Ascending aorta (tissue), 2 donors: ENCODE measurements around the gene ARCN1. TPM values are rescaled to one million over a fixed set of nuclear protein-coding genes. Genes with fewer than 3 reads are reported as not detected.

Experiments used
- DNase-seq, 2 donors: peaks; one replicate each; pipeline ENCODE4 v3.0.0-alpha.2; 2019; ENCODE audit warnings: low spot score in 2 of 2
- H3K27ac ChIP-seq, 2 donors: fragments of 200-600 bp; sonication (generic); one replicate each; pipeline ENCODE4 v1.5.1; 2016 to 2017; ENCODE audit warnings: mild to moderate bottlenecking in 1 of 2
- H3K27me3 ChIP-seq: fragments of 200-600 bp; sonication (generic); one replicate; pipeline ENCODE4 v1.5.1; 2017
- H3K36me3 ChIP-seq, 2 donors: fragments of 200-600 bp; sonication (generic); one replicate each; pipeline ENCODE4 v1.5.1; 2016
- H3K4me1 ChIP-seq, 2 donors: fragments of 200-600 bp; sonication (generic); one replicate each; pipeline ENCODE4 v1.5.1; 2016 to 2017; ENCODE audit warnings: mild to moderate bottlenecking in 1 of 2
- H3K4me3 ChIP-seq, 2 donors: fragments of 200-600 bp; sonication (generic); one replicate each; pipeline ENCODE4 v1.5.1; 2016 to 2017; ENCODE audit warnings: mild to moderate bottlenecking in 1 of 2
- H3K9me3 ChIP-seq, 2 donors: fragments of 200-600 bp; sonication (generic); one replicate each; pipeline ENCODE4 v1.5.1; 2016
- intact Hi-C: fragments of 100-400 bp; cut with DNase I; formaldehyde crosslinking; loops from one replicate; pipeline ENCODE4 v1.15.1; 2023
- total RNA-seq: library from RNA; depleted of rRNA; stranded (reverse); fragments of >200 nt; gene quantifications from one replicate; pipeline ENCODE4 v1.1.0, GENCODE V29; 2016
- TF ChIP-seq, protein P1 (sequence below), 3 experiments: fragments of 200-600 bp in 2 of 3; fragments of 450-650 bp in 1 of 3; sonication (generic) in 2 of 3; IDR thresholded peaks; one replicate each; pipeline ENCODE4 v1.5.1; 2016 to 2019; ENCODE audit warnings: antibody characterized with exemption in 3 of 3, mild to moderate bottlenecking in 1 of 3, moderate library complexity in 1 of 3

The ARCN1 gene
- total RNA-seq, 1 donor from 2014 or later = 93.8 TPM

DNA sequence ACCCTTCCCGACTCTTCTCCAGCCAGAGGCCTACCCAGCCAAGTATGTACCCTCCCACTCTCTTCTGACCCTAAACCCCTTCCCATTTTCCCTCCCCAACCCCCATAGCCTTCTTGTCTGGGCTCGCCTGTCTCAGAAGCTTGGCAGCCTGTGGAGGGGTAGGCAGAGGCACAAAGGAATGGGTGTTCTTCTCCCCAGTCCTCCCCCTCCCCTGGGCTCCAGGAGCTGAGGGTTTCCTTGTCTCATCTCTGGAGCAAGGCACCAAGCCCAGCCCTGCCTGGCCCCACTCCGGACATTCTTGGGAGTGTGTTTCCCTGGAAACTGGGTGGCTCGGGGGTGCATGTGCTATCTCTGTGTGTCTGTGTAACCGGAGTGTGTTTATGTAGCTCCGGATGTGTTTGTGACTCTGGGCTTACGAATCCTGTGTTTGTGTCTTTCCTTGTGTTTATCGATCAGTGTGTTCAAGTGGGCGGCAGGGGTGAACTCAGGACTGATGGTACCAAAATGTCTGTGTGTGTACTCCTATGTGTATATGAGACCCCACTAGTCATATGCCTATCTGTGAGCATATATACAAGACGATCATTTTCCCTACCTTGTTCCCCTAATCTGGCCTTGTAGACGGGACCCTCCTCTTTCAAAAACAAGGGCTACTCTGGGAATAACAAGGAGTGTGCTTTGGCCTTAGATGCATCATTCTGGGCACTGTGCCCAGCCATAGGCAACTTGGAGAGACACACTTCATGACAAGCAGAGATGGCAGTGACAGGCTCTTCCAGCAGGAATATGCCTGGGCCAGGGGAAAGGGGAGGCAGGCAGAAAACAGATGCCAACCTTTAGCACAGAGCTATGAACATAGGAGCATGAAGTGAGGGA is 46.1 kb downstream of the ARCN1 start:
- Histone ChIP-seq H3K27ac (peak overlapping the region; percentile 95 to 99), H3K36me3 (peaks cover 39 to 40% of the 10 kb centered on the region in 2 donors), H3K4me1 (peaks cover 31 to 60% of the 10 kb centered on the region in 2 donors), H3K27me3 (no peaks in the 10 kb centered on the region), H3K4me3 (peak overlapping the region in 1 of 2 donors; percentile 44), H3K9me3 (no peaks in the 10 kb centered on the region)
- intact Hi-C loops = no loop called here
- TF ChIP-seq, protein P1, sequence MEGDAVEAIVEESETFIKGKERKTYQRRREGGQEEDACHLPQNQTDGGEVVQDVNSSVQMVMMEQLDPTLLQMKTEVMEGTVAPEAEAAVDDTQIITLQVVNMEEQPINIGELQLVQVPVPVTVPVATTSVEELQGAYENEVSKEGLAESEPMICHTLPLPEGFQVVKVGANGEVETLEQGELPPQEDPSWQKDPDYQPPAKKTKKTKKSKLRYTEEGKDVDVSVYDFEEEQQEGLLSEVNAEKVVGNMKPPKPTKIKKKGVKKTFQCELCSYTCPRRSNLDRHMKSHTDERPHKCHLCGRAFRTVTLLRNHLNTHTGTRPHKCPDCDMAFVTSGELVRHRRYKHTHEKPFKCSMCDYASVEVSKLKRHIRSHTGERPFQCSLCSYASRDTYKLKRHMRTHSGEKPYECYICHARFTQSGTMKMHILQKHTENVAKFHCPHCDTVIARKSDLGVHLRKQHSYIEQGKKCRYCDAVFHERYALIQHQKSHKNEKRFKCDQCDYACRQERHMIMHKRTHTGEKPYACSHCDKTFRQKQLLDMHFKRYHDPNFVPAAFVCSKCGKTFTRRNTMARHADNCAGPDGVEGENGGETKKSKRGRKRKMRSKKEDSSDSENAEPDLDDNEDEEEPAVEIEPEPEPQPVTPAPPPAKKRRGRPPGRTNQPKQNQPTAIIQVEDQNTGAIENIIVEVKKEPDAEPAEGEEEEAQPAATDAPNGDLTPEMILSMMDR (IDR thresholded peaks at IDR 0.05) = no peak
- DNase-seq = peak in 1 of 2 donors; percentile 89

DNA sequence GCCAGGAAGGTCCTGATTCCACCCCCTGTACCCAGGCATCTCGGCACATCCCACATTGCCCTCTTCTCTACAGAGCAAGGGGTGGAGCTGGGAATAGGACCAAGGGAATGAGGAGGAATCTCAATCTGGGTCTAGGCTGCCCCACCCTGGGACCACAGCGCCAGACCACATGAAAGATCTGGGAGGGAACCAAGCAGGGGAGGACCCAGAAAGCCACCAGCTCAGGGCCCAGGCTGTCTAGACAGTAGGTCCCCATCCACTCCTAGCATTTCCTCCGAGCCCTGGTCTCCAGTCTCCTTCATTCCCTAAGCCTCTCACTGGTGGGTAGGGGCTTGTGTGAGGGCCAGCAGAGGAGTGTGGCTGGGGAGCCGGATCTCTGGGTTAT is 46.8 kb downstream of the ARCN1 start:
- Histone ChIP-seq H3K4me1 (peaks cover 31 to 62% of the 10 kb centered on the region in 2 donors), H3K36me3 (peaks cover 34% of the 10 kb centered on the region in 2 donors), H3K4me3 (peak overlapping the region in 1 of 2 donors; percentile 44), H3K9me3 (no peaks in the 10 kb centered on the region), H3K27me3 (no peaks in the 10 kb centered on the region), H3K27ac (peak overlapping the region; percentile 95 to 99)
- TF ChIP-seq, protein P1 (IDR thresholded peaks at IDR 0.05) = no peak
- intact Hi-C loops = no loop called here
- peak in 1 of 2 donors; percentile 86 for DNase-seq

DNA sequence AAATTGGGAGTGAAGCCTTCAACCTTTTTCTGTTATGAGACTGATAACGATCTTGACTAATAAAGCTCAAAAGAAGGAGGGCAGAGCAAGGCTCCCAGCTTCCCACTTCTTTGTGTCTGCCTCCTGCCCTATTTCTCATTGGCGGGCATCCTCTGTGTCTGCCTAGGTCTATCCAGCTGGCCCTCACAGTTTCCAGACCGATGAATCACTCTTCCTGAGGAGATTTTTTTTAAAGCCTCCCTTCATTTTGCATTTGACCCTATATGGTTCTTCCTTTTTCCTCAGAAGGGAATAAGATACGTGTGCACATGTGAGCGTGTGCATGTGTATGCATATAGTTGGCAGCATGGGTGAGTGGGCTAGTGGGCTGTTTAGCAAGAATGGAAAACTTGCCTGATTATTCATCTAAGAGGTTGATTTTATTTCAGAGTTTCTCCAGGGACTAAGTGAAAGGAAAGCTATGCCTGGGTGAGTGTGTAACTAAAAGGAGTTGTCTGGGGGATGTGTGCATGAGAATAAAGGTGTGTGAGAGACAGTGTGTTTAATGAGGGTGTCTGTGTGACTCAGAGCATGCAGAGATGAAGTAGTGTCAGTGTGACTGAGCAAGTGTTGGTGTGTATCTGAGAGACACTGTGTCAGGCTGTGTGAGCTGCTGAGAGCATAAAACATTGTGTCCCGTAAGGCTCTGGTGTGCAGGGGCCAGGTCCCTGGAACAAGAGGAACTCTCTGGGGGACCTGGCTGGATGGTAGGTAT is 47.4 kb downstream of the ARCN1 start:
- H3K4me3 ChIP-seq = peak overlapping the region in 1 of 2 donors; percentile 44

DNA sequence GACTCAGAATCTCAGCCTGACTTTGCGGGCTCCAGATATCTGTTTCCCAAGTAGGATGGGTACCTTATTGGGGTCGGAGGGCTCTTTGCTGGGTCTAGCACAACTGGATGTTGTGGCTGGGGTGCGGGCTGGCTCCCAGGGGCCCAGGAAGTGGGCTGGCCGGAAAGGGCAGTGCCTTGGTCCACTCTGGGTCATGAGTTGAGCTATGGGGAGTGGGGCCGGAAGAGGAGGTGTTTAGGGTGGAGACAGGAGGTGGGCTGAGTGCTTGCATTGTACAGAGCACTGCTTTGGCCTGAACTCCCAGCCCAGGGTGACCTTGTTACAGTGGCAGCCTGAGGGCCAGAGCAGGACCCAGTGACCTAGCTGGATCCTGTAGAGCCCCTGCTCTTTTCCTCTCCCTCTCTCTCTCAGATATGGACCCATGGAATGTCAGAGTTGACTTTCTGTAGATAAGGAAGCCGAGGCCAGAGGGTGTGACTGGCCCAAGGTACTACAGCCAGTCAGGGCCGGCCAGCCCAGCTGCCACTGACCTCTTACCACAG is 48.4 kb downstream of the ARCN1 start:
- TF ChIP-seq, protein P1 (IDR thresholded peaks at IDR 0.05) = no peak
- Histone ChIP-seq H3K27ac (peak overlapping the region; percentile 95 to 99), H3K4me1 (peaks cover 31 to 67% of the 10 kb centered on the region in 2 donors), H3K9me3 (no peaks in the 10 kb centered on the region), H3K27me3 (no peaks in the 10 kb centered on the region), H3K4me3 (peak overlapping the region; percentile 73), H3K36me3 (peaks cover 30% of the 10 kb centered on the region in 2 donors)
- intact Hi-C loops = loop anchor here (1.0 to 5.0 kb wide), 6 partner anchors 12 to 697 kb away; partner anchors contain the start of genes BCL9L, DDX6, KMT2A and MCAM
- DNase-seq = no peak

More for the DNA sequence above, 47.4 kb downstream of the ARCN1 start:
- TF ChIP-seq, protein P1 (IDR thresholded peaks at IDR 0.05) = no peak
- Histone ChIP-seq H3K9me3 (no peaks in the 10 kb centered on the region), H3K4me1 (peaks cover 31 to 62% of the 10 kb centered on the region in 2 donors), H3K27ac (peak overlapping the region; percentile 95 to 99), H3K36me3 (peaks cover 28 to 29% of the 10 kb centered on the region in 2 donors), H3K27me3 (no peaks in the 10 kb centered on the region)
- DNase-seq = peak in 1 of 2 donors; percentile 94
- intact Hi-C loops = loop anchor here (5.0 kb wide), 5 partner anchors 173 to 698 kb away; partner anchors contain the start of genes BCL9L, DDX6, KMT2A and MCAM

DNA sequence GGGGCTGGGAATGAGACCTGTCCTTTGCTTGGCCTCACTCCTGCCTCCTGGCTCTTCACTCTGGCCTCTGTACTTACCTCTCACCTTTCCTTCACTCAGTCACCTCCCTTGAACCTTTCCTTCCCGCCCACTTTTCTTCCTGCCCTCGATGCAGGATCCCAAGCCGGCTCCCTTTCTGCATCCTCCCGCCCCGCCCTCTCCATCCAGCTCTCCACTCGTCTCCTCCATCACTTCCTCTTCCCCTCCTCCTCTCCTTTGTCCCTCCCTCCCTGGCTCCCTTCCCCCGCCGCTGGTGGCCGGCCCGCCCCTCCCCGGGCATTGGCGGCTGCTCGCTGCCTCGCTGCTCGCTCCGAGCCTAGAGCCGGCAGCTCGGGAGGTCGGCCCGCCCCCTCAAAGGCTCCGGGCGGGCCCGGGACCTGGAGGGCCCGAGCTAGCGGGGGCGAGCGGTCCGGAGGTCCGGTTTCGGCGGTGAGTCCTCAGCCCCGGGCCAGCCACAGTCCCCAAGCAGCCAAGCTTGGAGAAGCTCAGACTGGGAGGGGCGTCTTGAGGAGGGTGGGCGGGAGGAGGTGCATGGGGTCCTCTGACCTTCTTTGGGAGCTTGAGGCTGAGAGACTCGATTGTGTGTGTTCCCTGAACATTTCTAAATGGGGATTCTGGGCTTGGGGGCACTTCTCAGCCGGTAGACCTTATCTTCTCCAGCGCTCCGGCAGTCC is 49.0 kb downstream of the ARCN1 start:
- Histone ChIP-seq H3K4me1 (peaks cover 31 to 67% of the 10 kb centered on the region in 2 donors), H3K27ac (peak overlapping the region; percentile 95 to 99), H3K4me3 (peak overlapping the region; percentile 73), H3K36me3 (peaks cover 30% of the 10 kb centered on the region in 2 donors), H3K27me3 (no peaks in the 10 kb centered on the region), H3K9me3 (no peaks in the 10 kb centered on the region)
- TF ChIP-seq, protein P1 (IDR thresholded peaks at IDR 0.05) = no peak
- intact Hi-C loops = loop anchor here (1.0 to 5.0 kb wide), 6 partner anchors 13 to 696 kb away; partner anchors contain the start of genes BCL9L, DDX6, KMT2A and MCAM
- peak in 1 of 2 donors; percentile 95 for DNase-seq
